H1 (cell line): Measurements from ENCODE around the gene TRABD2A. TPM values are rescaled to one million over a fixed set of nuclear protein-coding genes. Genes with fewer than 3 reads are reported as not detected.

Source experiments
- CTCF ChIA-PET: fragments of 300-600 bp; sonication (Branson Sonifier 250); formaldehyde crosslinking; loops from one replicate; lab custom pipeline; 2021; ENCODE audit not compliant: partially characterized antibody; lab: Charles Lee
- POLR2A ChIA-PET: fragments of 300-600 bp; sonication (Branson Sonifier 250); formaldehyde crosslinking; loops from one replicate; lab custom pipeline; 2021; ENCODE audit warnings: inconsistent platforms; ENCODE audit not compliant: partially characterized antibody; lab: Charles Lee
- DNase-seq, 2 experiments: peaks; one replicate each; pipeline versions ENCODE4 v3.0.0 to v3.0.0-alpha.2; 2010 to 2022; ENCODE audit warnings: low spot score in 2 of 2, low read depth in 1 of 2, mixed read lengths in 1 of 2
- FAIRE-seq: peaks from 2 replicates; lab custom pipeline; 2011; peaks lifted over from hg19 to GRCh38; lab: Jason Lieb, UNC
- H2AFZ ChIP-seq: 2 replicates; pipeline ENCODE4 v1.8.1; 2012; ENCODE audit warnings: low read length, inconsistent platforms
- H2AK5ac ChIP-seq: 2 replicates; pipeline ENCODE4 v1.6.1; 2013; ENCODE audit warnings: low read depth, low read length
- H2BK120ac ChIP-seq: replicated peaks from 2 replicates; pipeline ENCODE3; 2013; ENCODE audit warnings: low read depth, low read length, inconsistent platforms
- H2BK12ac ChIP-seq: 2 replicates; pipeline ENCODE4 v1.6.1; 2013; ENCODE audit warnings: low read depth, low read length
- H2BK15ac ChIP-seq: 2 replicates; pipeline ENCODE4 v1.6.1; 2013; ENCODE audit warnings: low read length
- H2BK20ac ChIP-seq: 2 replicates; pipeline ENCODE4 v1.6.1; 2013; ENCODE audit warnings: low read length
- H2BK5ac ChIP-seq: 2 replicates; pipeline ENCODE4 v1.6.1; 2013; ENCODE audit warnings: low read depth, low read length
- H3K14ac ChIP-seq: 2 replicates; pipeline ENCODE4 v1.6.1; 2013; ENCODE audit warnings: inconsistent platforms; ENCODE audit not compliant: insufficient read length
- H3K18ac ChIP-seq: 2 replicates; pipeline ENCODE4 v1.6.1; 2013; ENCODE audit warnings: low read length; ENCODE audit errors: extremely low read depth
- H3K23ac ChIP-seq: 2 replicates; pipeline ENCODE4 v1.6.1; 2013; ENCODE audit warnings: inconsistent platforms; ENCODE audit not compliant: insufficient read length
- H3K23me2 ChIP-seq: 2 replicates; pipeline ENCODE4 v1.6.1; 2013; ENCODE audit warnings: low read depth, low read length
- H3K27ac ChIP-seq: 2 replicates; pipeline ENCODE4 v1.6.1; 2011; ENCODE audit warnings: low read depth, low read length, inconsistent platforms
- H3K27me3 ChIP-seq, 4 experiments: replicated peaks in 1 of 4; 1 replicate in 1 of 4; 2 replicates in 3 of 4; pipeline versions ENCODE4 v1.6.1 to v1.8.1; 2011 to 2013; ENCODE audit warnings: low read length in 3 of 4, mild to moderate bottlenecking in 3 of 4, inconsistent platforms in 2 of 4, mixed read lengths in 2 of 4, moderate library complexity in 1 of 4; ENCODE audit not compliant: control insufficient read depth in 3 of 4, insufficient read depth in 3 of 4; ENCODE audit errors: extremely low read depth in 1 of 4
- H3K36me3 ChIP-seq, 4 experiments: 2 replicates each; pipeline versions ENCODE4 v1.6.1 to v1.8.1; 2011 to 2013; ENCODE audit warnings: mild to moderate bottlenecking in 4 of 4, low read length in 3 of 4, moderate library complexity in 2 of 4, control low read depth in 1 of 4, inconsistent platforms in 1 of 4; ENCODE audit not compliant: insufficient read depth in 4 of 4, control insufficient read depth in 2 of 4
- H3K4ac ChIP-seq: replicated peaks from 2 replicates; pipeline ENCODE3; 2013; ENCODE audit warnings: low read length, low read depth, mixed read lengths, inconsistent platforms; ENCODE audit not compliant: insufficient read length
- H3K4me1 ChIP-seq, 4 experiments: replicated peaks in 1 of 4; 1 replicate in 1 of 4; 2 replicates in 3 of 4; pipeline versions ENCODE4 v1.6.1 to v1.8.1; 2011 to 2013; ENCODE audit warnings: low read length in 3 of 4, inconsistent platforms in 2 of 4, mixed read lengths in 1 of 4; ENCODE audit not compliant: insufficient read depth in 4 of 4, control insufficient read depth in 3 of 4
- H3K4me2 ChIP-seq, 2 experiments: 2 replicates each; pipeline versions ENCODE4 v1.6.1 to v1.8.1; 2011 to 2013; ENCODE audit warnings: low read depth in 2 of 2, low read length in 2 of 2, control low read depth in 1 of 2, inconsistent platforms in 1 of 2, mild to moderate bottlenecking in 1 of 2; ENCODE audit not compliant: insufficient read depth in 1 of 2
- H3K4me3 ChIP-seq, 4 experiments: fragments of 200-600, 300-600 bp in 1 of 4; sonication (generic), shearing (Covaris generic), sonication (Bioruptor Twin) in 1 of 4; 2 replicates each; pipeline versions ENCODE4 v1.5.1 to v1.8.1; 2011 to 2016; ENCODE audit warnings: low read length in 4 of 4, low read depth in 3 of 4, control low read depth in 2 of 4, inconsistent platforms in 2 of 4, mild to moderate bottlenecking in 2 of 4, mixed read lengths in 1 of 4, moderate library complexity in 1 of 4; ENCODE audit not compliant: insufficient read depth in 2 of 4; ENCODE audit errors: extremely low read depth in 1 of 4
- H3K56ac ChIP-seq: replicated peaks from 2 replicates; pipeline ENCODE3; 2013; ENCODE audit warnings: low read depth, mild to moderate bottlenecking, mixed read lengths, low read length, inconsistent platforms; ENCODE audit not compliant: insufficient read length
- H3K79me1 ChIP-seq: 2 replicates; pipeline ENCODE4 v1.6.1; 2013; ENCODE audit warnings: low read depth, low read length, control low read depth
- H3K79me2 ChIP-seq, 2 experiments: 2 replicates each; pipeline versions ENCODE4 v1.6.1 to v1.8.1; 2012 to 2013; ENCODE audit warnings: low read length in 2 of 2, mild to moderate bottlenecking in 2 of 2, inconsistent platforms in 1 of 2; ENCODE audit not compliant: insufficient read depth in 2 of 2, control insufficient read depth in 1 of 2
- H3K9ac ChIP-seq, 4 experiments: replicated peaks in 1 of 4; 1 replicate in 1 of 4; 2 replicates in 3 of 4; pipeline versions ENCODE4 v1.6.1 to v1.8.1; 2011 to 2013; ENCODE audit warnings: low read depth in 3 of 4, low read length in 3 of 4, control low read depth in 2 of 4, mild to moderate bottlenecking in 2 of 4, moderate library complexity in 2 of 4, inconsistent platforms in 1 of 4; ENCODE audit errors: extremely low read depth in 1 of 4
- H3K9me3 ChIP-seq, 2 experiments: 2 replicates each; pipeline versions ENCODE4 v1.6.1 to v1.8.1; 2012 to 2013; ENCODE audit warnings: mild to moderate bottlenecking in 2 of 2, moderate library complexity in 2 of 2, control low read depth in 1 of 2, inconsistent platforms in 1 of 2, low read depth in 1 of 2, low read length in 1 of 2, mixed read lengths in 1 of 2; ENCODE audit not compliant: insufficient read depth in 2 of 2
- H4K20me1 ChIP-seq, 2 experiments: replicated peaks in 1 of 2; 2 replicates each; pipeline versions ENCODE3 to v1.8.1; 2011 to 2013; ENCODE audit warnings: inconsistent platforms in 2 of 2, low read length in 2 of 2, mild to moderate bottlenecking in 1 of 2; ENCODE audit not compliant: insufficient read depth in 2 of 2, control insufficient read depth in 1 of 2
- H4K5ac ChIP-seq: 2 replicates; pipeline ENCODE4 v1.6.1; 2013; ENCODE audit warnings: low read length, low read depth, mixed read lengths, inconsistent platforms; ENCODE audit not compliant: insufficient read length
- H4K8ac ChIP-seq: 2 replicates; pipeline ENCODE4 v1.8.0; 2013; ENCODE audit warnings: mild to moderate bottlenecking, moderate library complexity, low read length, inconsistent platforms; ENCODE audit not compliant: insufficient read depth; ENCODE audit errors: extremely low read depth
- H4K91ac ChIP-seq: replicated peaks from 2 replicates; pipeline ENCODE3; 2013; ENCODE audit warnings: low read length, mixed read lengths, inconsistent platforms; ENCODE audit not compliant: insufficient read length
- FOSL1 ChIP-seq: IDR thresholded peaks from 2 replicates; pipeline ENCODE4 v1.6.1; 2011; ENCODE audit warnings: mild to moderate bottlenecking, low read depth, low read length, moderate library complexity; ENCODE audit not compliant: insufficient read depth
- WGBS, 2 experiments: shearing (Covaris generic) in 1 of 2; methylation state at CpG; one replicate each; pipeline versions ENCODE4 v1.1.6 to v1.1.7; 2013 to 2015; ENCODE audit warnings: low lambda C conversion rate in 2 of 2, mixed read lengths in 2 of 2, inconsistent platforms in 1 of 2, low coverage in 1 of 2, missing lambda C conversion rate in 1 of 2; ENCODE audit not compliant: insufficient replicate concordance in 2 of 2, insufficient coverage in 1 of 2, insufficient read length in 1 of 2; ENCODE audit errors: extremely low coverage in 1 of 2, missing lambda C conversion rate in 1 of 2; 5-methylcytosine and 5-hydroxymethylcytosine counted together
- long read RNA-seq, 2 experiments: library from RNA in 1 of 2; library from capped mRNA in 1 of 2; stranded (forward); transcript quantifications; one replicate each; pipeline ENCODE4 v2.0.0, GENCODE V29; 2021; ENCODE audit warnings: inconsistent platforms in 1 of 2
- polyA minus RNA-seq, 3 experiments: library from RNA; depleted of rRNA, polyadenylated mRNA; stranded (reverse); fragments of >200 nt; gene quantifications; 1 replicate in 2 of 3; 2 replicates in 1 of 3; pipeline ENCODE4 v1.2.3, GENCODE V29; 2011
- polyA plus RNA-seq, 7 experiments: library from polyadenylated mRNA; depleted of rRNA in 3 of 7; stranded (reverse) in 5 of 7; unstranded in 2 of 7; fragments of >200 nt in 5 of 7; fragments of 200-250 nt in 2 of 7; gene quantifications; 1 replicate in 5 of 7; 2 replicates in 1 of 7; 4 replicates in 1 of 7; pipeline versions ENCODE4 v1.2.1 to v1.2.3, GENCODE V29; 2011 to 2013; ENCODE audit warnings: missing spikeins in 2 of 7, mixed read lengths in 2 of 7
- total RNA-seq: library from RNA; stranded (reverse); fragmentation: NEBNext Ultra II Directional; extraction: Animal tissue kit (Norgen Biotek cat#: 25700); gene quantifications from 2 replicates; pipeline ENCODE4 v1.2.1, GENCODE V29; 2021
- TF ChIP-seq, protein P1 (sequence below): IDR thresholded peaks from 2 replicates; pipeline ENCODE4 v1.6.1; 2012; ENCODE audit warnings: low read length, inconsistent platforms

TRABD2A gene, protein sequence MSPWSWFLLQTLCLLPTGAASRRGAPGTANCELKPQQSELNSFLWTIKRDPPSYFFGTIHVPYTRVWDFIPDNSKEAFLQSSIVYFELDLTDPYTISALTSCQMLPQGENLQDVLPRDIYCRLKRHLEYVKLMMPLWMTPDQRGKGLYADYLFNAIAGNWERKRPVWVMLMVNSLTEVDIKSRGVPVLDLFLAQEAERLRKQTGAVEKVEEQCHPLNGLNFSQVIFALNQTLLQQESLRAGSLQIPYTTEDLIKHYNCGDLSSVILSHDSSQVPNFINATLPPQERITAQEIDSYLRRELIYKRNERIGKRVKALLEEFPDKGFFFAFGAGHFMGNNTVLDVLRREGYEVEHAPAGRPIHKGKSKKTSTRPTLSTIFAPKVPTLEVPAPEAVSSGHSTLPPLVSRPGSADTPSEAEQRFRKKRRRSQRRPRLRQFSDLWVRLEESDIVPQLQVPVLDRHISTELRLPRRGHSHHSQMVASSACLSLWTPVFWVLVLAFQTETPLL
- total RNA-seq, result 18.6 and 19.7 TPM in 2 replicates
- 17.3 and 17.6 TPM in 2 replicates for polyA plus RNA-seq (2011; rRNA removed)
- 11.8 TPM for polyA plus RNA-seq (2011; cell fraction: cytosol; rRNA removed)
- 60.0 TPM for polyA plus RNA-seq (2011; cell fraction: nucleus; rRNA removed)
- 14.8 to 18.1 TPM (median 16.3 TPM) in 4 replicates for polyA plus RNA-seq (2012, experiment 1 of 2)
- 7.3 TPM for polyA plus RNA-seq (2012, experiment 2 of 2)
- polyA plus RNA-seq (2013, experiment 1 of 2), result 27.0 TPM
- 24.8 TPM for polyA plus RNA-seq (2013, experiment 2 of 2)
- 58.8 and 70.9 TPM in 2 replicates for polyA minus RNA-seq (2011; rRNA and poly(A)+ RNA removed)
- polyA minus RNA-seq (2011; cell fraction: cytosol; rRNA and poly(A)+ RNA removed), result 22.2 TPM
- polyA minus RNA-seq (2011; cell fraction: nucleus; rRNA and poly(A)+ RNA removed), result 67.6 TPM
- long read RNA-seq, experiment 1, partial matches to known transcripts, result 3 of 14 reads
- long read RNA-seq, experiment 1, other reads (novel, unspliced or antisense), result 6 of 14 reads
- long read RNA-seq, experiment 2, partial matches to known transcripts, result 3 of 6 reads
- long read RNA-seq, experiment 2, other reads (novel, unspliced or antisense), result 3 of 6 reads

DNA sequence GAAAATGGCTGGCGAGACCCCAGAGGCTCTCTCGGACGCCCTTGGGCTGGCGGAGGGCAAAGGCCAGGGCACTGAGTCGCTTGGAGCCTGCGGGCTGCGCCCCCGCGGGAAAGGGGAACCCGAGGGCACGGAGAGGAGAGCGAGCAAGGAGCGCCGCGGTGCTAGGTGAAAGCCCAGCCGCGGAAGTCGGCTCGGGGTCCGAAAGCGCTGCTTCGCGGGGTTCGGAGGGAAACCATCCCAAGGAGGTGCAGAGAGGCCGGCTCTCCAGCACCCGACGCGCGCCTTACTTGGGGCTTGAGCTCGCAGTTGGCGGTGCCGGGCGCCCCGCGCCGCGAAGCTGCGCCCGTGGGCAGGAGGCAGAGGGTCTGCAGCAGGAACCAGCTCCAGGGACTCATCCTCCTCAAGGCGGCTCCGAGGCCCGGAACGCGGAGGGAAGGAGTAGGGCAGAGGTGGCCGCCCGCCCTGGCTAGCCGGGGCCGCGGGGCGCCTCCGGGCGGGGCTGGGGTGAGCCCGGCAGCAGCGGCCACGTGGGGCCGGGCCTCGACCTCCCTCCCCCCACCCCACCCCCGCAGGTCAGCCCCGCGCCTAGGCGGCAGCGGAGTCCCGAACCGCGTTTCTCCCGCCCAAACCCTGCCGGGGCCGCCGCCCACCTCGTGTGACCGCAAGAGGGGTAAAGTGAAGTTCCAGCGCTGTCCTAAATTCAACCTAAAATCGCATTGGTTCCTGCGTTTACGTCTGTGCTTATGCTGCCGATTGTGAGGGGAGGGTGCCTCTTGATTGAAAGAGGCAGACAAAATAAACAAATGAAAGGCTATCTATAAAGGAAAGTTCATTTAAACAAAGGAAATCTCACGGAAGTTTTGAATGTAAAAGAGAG lies at the start of gene TRABD2A:
TSS of gene TRABD2A (minus strand) at position 440 of the 877 bp plus-strand sequence. CDS start at position 395, 45 bp downstream.
- H3K79me2 ChIP-seq, result no peaks in the 10 kb centered on the region
- no peak within 1 kb of the TSS for H4K91ac ChIP-seq
- DNase-seq (peak in 1 of 2 experiments; percentile 84), FAIRE-seq (no peak)
- H2AK5ac ChIP-seq, result no peak within 1 kb of the TSS
- peak within 1 kb of the TSS; percentile 90; the same call in 1 of the 2 replicates for H4K8ac ChIP-seq
- H2BK5ac ChIP-seq, result no peak within 1 kb of the TSS; the same call in 1 of the 2 replicates
- peaks cover 0 to 5% of the 10 kb centered on the region in 2 experiments for H4K20me1 ChIP-seq
- 2% methylated on average over 51 of the region's 77 CpGs; no CpG with 5 or more reads in 1 of the 2 experiments for WGBS, 2 experiments
- peak within 1 kb of the TSS; percentile 57 to 86 (median 70) for H3K4me3 ChIP-seq
- peaks cover 0 to 3% (median under 1%) of the 10 kb centered on the region in 4 experiments; a peak in 3 of 7 replicates for H3K4me1 ChIP-seq
- no peak within 1 kb of the TSS for H3K56ac ChIP-seq
- H2BK120ac ChIP-seq, result peak within 1 kb of the TSS; percentile 10
- no peak within 1 kb of the TSS for H4K5ac ChIP-seq
- H2BK12ac ChIP-seq, result peak within 1 kb of the TSS; percentile 44
- no peaks in the 10 kb centered on the region for H3K9me3 ChIP-seq
- ChIA-PET POLR2A (interaction anchor here (0.9 to 1.6 kb wide), 9 partner anchors 7 to 150 kb away, joined by 3 to 5 read pairs (median 3); no protein-coding TSS in a partner anchor), CTCF (interaction anchor here (0.7 to 8.1 kb wide), 13 partner anchors 11 to 404 kb away, joined by 3 to 38 read pairs (median 3); no protein-coding TSS in a partner anchor)
- H3K23ac ChIP-seq, result no peak within 1 kb of the TSS
- H3K18ac ChIP-seq, result peak within 1 kb of the TSS; percentile 96
- no peaks in the 10 kb centered on the region; the same call in 1 of the 2 replicates for H3K79me1 ChIP-seq
- no peak within 1 kb of the TSS for H3K14ac ChIP-seq
- 0 out of 2 replicates have a peak within 1 kb of the TSS, but pooled peaks have one; percentile 72 for H2BK15ac ChIP-seq
- peak within 1 kb of the TSS; percentile 41 for H3K4ac ChIP-seq
- no peaks in the 10 kb centered on the region for H3K36me3 ChIP-seq
- peaks cover 18% of the 10 kb centered on the region for H3K23me2 ChIP-seq
- H3K9ac ChIP-seq, result peak within 1 kb of the TSS; percentile 36 to 76 (median 66); a peak in 6 of 7 replicates
- H3K4me2 ChIP-seq, result peak within 1 kb of the TSS; percentile 93 to 95
- H2AFZ ChIP-seq, result peak within 1 kb of the TSS; percentile 52; the same call in 1 of the 2 replicates
- H2BK20ac ChIP-seq, result peak within 1 kb of the TSS; percentile 80; the same call in 1 of the 2 replicates
- peaks cover 12 to 42% (median 39%) of the 10 kb centered on the region in 4 experiments for H3K27me3 ChIP-seq
- no peak within 1 kb of the TSS for H3K27ac ChIP-seq
- TF ChIP-seq FOSL1, result no peak
- TF ChIP-seq, protein P1, sequence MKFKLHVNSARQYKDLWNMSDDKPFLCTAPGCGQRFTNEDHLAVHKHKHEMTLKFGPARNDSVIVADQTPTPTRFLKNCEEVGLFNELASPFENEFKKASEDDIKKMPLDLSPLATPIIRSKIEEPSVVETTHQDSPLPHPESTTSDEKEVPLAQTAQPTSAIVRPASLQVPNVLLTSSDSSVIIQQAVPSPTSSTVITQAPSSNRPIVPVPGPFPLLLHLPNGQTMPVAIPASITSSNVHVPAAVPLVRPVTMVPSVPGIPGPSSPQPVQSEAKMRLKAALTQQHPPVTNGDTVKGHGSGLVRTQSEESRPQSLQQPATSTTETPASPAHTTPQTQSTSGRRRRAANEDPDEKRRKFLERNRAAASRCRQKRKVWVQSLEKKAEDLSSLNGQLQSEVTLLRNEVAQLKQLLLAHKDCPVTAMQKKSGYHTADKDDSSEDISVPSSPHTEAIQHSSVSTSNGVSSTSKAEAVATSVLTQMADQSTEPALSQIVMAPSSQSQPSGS, result no peak
